OCI-LY7 (cell line): Measurements from ENCODE around the gene NDRG2. TPM values are rescaled to one million over a fixed set of nuclear protein-coding genes. Genes with fewer than 3 reads are reported as not detected.

Source experiments
- BruUV-seq: library from RNA; stranded (reverse); fragments of 400-500 nt; replicated peaks from 2 replicates; lab custom pipeline; 2021; lab: Mats Ljungman, UMichigan
- CTCF ChIA-PET: fragments of 300-600 bp; sonication (Branson Sonifier 250); formaldehyde crosslinking; loops from one replicate; lab custom pipeline; 2022; ENCODE audit warnings: antibody characterized with exemption; ENCODE audit not compliant: unreplicated experiment; lab: Charles Lee
- POLR2A ChIA-PET: fragments of 300-600 bp; sonication (Branson Sonifier 250); formaldehyde crosslinking; loops from one replicate; lab custom pipeline; 2022; ENCODE audit warnings: antibody characterized with exemption; lab: Charles Lee
- DNase-seq: peaks from one replicate; pipeline ENCODE4 v3.0.0-alpha.2; 2015; ENCODE audit warnings: low spot score
- H2AFZ ChIP-seq: fragments of 200-600 bp; sonication (generic), shearing (Covaris generic); 2 replicates; pipeline ENCODE4 v1.6.1; 2014; ENCODE audit warnings: mild to moderate bottlenecking, antibody characterized with exemption, low read length, moderate library complexity
- H3K27ac ChIP-seq: fragments of 200-600 bp; sonication (generic); 2 replicates; pipeline ENCODE4 v1.5.1; 2014; ENCODE audit warnings: mixed run types, low read depth, mild to moderate bottlenecking, moderate library complexity, low read length, inconsistent platforms; ENCODE audit not compliant: poor library complexity, severe bottlenecking
- H3K36me3 ChIP-seq: fragments of 200-600 bp; sonication (generic); 2 replicates; pipeline ENCODE4 v1.6.1; 2014; ENCODE audit warnings: mild to moderate bottlenecking, antibody characterized with exemption, low read length, moderate library complexity, mixed read lengths; ENCODE audit not compliant: insufficient read depth
- H3K4me1 ChIP-seq: fragments of 200-600 bp; sonication (generic); 2 replicates; pipeline ENCODE4 v1.5.1; 2014; ENCODE audit warnings: mild to moderate bottlenecking, low read length; ENCODE audit not compliant: insufficient read depth, poor library complexity, severe bottlenecking
- H3K4me2 ChIP-seq: fragments of 200-600 bp; sonication (generic); 2 replicates; pipeline ENCODE4 v1.6.1; 2014; ENCODE audit warnings: mild to moderate bottlenecking, low read length
- H3K4me3 ChIP-seq: fragments of 200-600 bp; sonication (generic); 2 replicates; pipeline ENCODE4 v1.5.1; 2014; ENCODE audit warnings: mild to moderate bottlenecking, low read depth, low read length; ENCODE audit not compliant: poor library complexity, severe bottlenecking
- H3K79me2 ChIP-seq: fragments of 200-600 bp; sonication (generic); 2 replicates; pipeline ENCODE4 v1.6.1; 2016; ENCODE audit warnings: low read depth, mild to moderate bottlenecking, low read length, moderate library complexity, mixed read lengths; ENCODE audit not compliant: insufficient read depth
- H3K9me2 ChIP-seq: fragments of 200-600 bp; sonication (generic); 2 replicates; pipeline ENCODE4 v1.6.1; 2016; ENCODE audit warnings: mild to moderate bottlenecking, low read length, mixed read lengths; ENCODE audit not compliant: insufficient read depth
- H3K9me3 ChIP-seq: fragments of 200-600 bp; sonication (generic); 2 replicates; pipeline ENCODE4 v1.6.1; 2014; ENCODE audit warnings: mild to moderate bottlenecking, mixed run types, low read length, mixed read lengths
- H4K20me1 ChIP-seq: fragments of 200-600 bp; sonication (generic); 2 replicates; pipeline ENCODE4 v1.6.1; 2014; ENCODE audit warnings: mild to moderate bottlenecking, antibody characterized with exemption, low read length, moderate library complexity, mixed read lengths; ENCODE audit not compliant: insufficient read depth
- CTCF ChIP-seq: fragments of 200-600 bp; sonication (generic); conservative IDR thresholded peaks from 2 replicates; pipeline ENCODE4 v1.5.1; 2014; ENCODE audit warnings: mild to moderate bottlenecking, antibody characterized with exemption, low read length, moderate library complexity, mixed read lengths
- EZH2phosphoT487 ChIP-seq: fragments of 200-600 bp; sonication (generic); IDR thresholded peaks from 2 replicates; pipeline ENCODE4 v1.6.1; 2018; ENCODE audit warnings: low read depth, borderline replicate concordance, mild to moderate bottlenecking, mixed run types, antibody characterized with exemption, low read length, moderate library complexity, mixed read lengths
- intact Hi-C: fragments of 100-400 bp; cut with micrococcal nuclease; formaldehyde crosslinking; loops from one replicate; pipeline ENCODE4 v1.10.0; 2022; ENCODE audit not compliant: unreplicated experiment
- total RNA-seq, 2 experiments: library from RNA; depleted of rRNA in 1 of 2; stranded (reverse); fragments of >200 nt in 1 of 2; shearing (Covaris generic) in 1 of 2; gene quantifications; 2 replicates each; pipeline ENCODE4 v1.2.3, GENCODE V29; 2014 to 2022

The NDRG2 gene
- total RNA-seq, 2 experiments from 2014 or later, result not detected

GRCh38 chr14:20998674-20999366, 26.0 kb downstream of the NDRG2 start, which contains the start of gene SLC39A2:
Gene SLC39A2, plus strand, starts transcription at chr14:20999293. Its CDS starts 154 bp downstream, at chr14:20999447.
- no peak within 1 kb of the TSS for H3K4me3 ChIP-seq
- H3K79me2 ChIP-seq, result no peaks in the 10 kb centered on the region
- ChIA-PET POLR2A (interaction anchor here (0.9 to 2.2 kb wide), 2 partner anchors 10 to 14 kb away, joined by 3 to 5 read pairs; no protein-coding TSS in a partner anchor), CTCF (no interaction called here)
- no peak within 1 kb of the TSS for H3K4me2 ChIP-seq
- no TSS peak for BruUV-seq
- no peaks in the 10 kb centered on the region for H3K4me1 ChIP-seq
- no peak within 1 kb of the TSS for H2AFZ ChIP-seq
- no peaks in the 10 kb centered on the region for H3K9me3 ChIP-seq
- H3K27ac ChIP-seq, result no peak within 1 kb of the TSS
- DNase-seq, result no peak
- TF ChIP-seq CTCF, result no peak
- TF ChIP-seq EZH2phosphoT487, result no peak
- peaks cover 39% of the 10 kb centered on the region for H3K36me3 ChIP-seq
- no peaks in the 10 kb centered on the region for H3K9me2 ChIP-seq
- intact Hi-C loops, result no loop called here
- H4K20me1 ChIP-seq, result no peaks in the 10 kb centered on the region

- H2AFZ ChIP-seq, result no peak overlapping the region
- intact Hi-C loops, result no loop called here
- H3K9me2 ChIP-seq, result no peaks in the 10 kb centered on the region
- H3K36me3 ChIP-seq, result peaks cover 46% of the 10 kb centered on the region
- POLR2A ChIA-PET, result interaction anchor here (1.0 to 2.2 kb wide), 3 partner anchors 9 to 17 kb away, joined by 3 to 5 read pairs (median 3); no protein-coding TSS in a partner anchor
- DNase-seq, result no peak
- H3K79me2 ChIP-seq, result no peaks in the 10 kb centered on the region
- no TSS peak for BruUV-seq
- H3K4me1 ChIP-seq, result no peaks in the 10 kb centered on the region
- CTCF ChIA-PET, result no interaction called here
- H3K27ac ChIP-seq, result no peak overlapping the region
- H3K9me3 ChIP-seq, result no peaks in the 10 kb centered on the region
- H4K20me1 ChIP-seq, result no peaks in the 10 kb centered on the region
- no peak overlapping the region for H3K4me2 ChIP-seq
- TF ChIP-seq EZH2phosphoT487 (no peak), CTCF (no peak)
- H3K4me3 ChIP-seq, result no peak overlapping the region
Measured at GRCh38 chr14:20998139-20998538, 26.7 kb downstream of the NDRG2 start.

- Histone ChIP-seq H3K4me2 (no peak overlapping the region), H3K79me2 (peaks cover under 1% of the 10 kb centered on the region; the same call in 1 of the 2 replicates), H3K9me3 (no peaks in the 10 kb centered on the region), H3K27ac (no peak overlapping the region), H3K36me3 (peaks cover 52% of the 10 kb centered on the region), H3K4me3 (no peak overlapping the region), H3K9me2 (no peaks in the 10 kb centered on the region), H3K4me1 (no peaks in the 10 kb centered on the region), H4K20me1 (no peaks in the 10 kb centered on the region), H2AFZ (no peak overlapping the region)
- DNase-seq, result no peak
- intact Hi-C loops, result no loop called here
- POLR2A ChIA-PET, result interaction anchor here (0.6 to 2.2 kb wide), 5 partner anchors 9 to 25 kb away, joined by 3 to 5 read pairs (median 4); no protein-coding TSS in a partner anchor
- CTCF ChIA-PET, result no interaction called here
- no TSS peak for BruUV-seq
- TF ChIP-seq CTCF, result no peak
- no peak for TF ChIP-seq EZH2phosphoT487
Measured at GRCh38 chr14:20997564-20997963, 27.3 kb downstream of the NDRG2 start.
